SK-N-SH (cell line): ENCODE data around the gene JAML. TPM values are rescaled to one million over a fixed set of nuclear protein-coding genes. Genes with fewer than 3 reads are reported as not detected.

Experiments used
- CTCF ChIA-PET: fragments of 300-600, 350-600 bp; formaldehyde crosslinking; extraction: SDS; loops from one replicate; lab custom pipeline; 2021; lab: Yijun Ruan, JAX
- POLR2A ChIA-PET: fragments of 350-600 bp; sonication (Branson Sonifier 250); formaldehyde crosslinking; extraction: SDS; loops from one replicate; lab custom pipeline; 2020; ENCODE audit warnings: antibody characterized with exemption, inconsistent platforms; lab: Yijun Ruan, JAX
- DNase-seq: peaks from one replicate; pipeline ENCODE4 v3.0.0; 2012
- H2AFZ ChIP-seq: fragments of 200-600 bp; sonication (generic); 2 replicates; pipeline ENCODE4 v1.8.1; 2016; ENCODE audit warnings: antibody characterized with exemption, mild to moderate bottlenecking, low read depth
- H3F3A ChIP-seq: fragments of 200-600 bp; sonication (generic); replicated peaks from 2 replicates; pipeline ENCODE3; 2016; ENCODE audit warnings: antibody characterized with exemption, mild to moderate bottlenecking; ENCODE audit not compliant: insufficient read depth
- H3K27ac ChIP-seq, 2 experiments: fragments of 200-500 bp in 1 of 2; fragments of 200-600 bp in 1 of 2; sonication (Bioruptor generic) in 1 of 2; sonication (generic), shearing (Covaris generic) in 1 of 2; 2 replicates each; pipeline versions ENCODE4 v1.5.1 to v1.6.1; 2014 to 2016; ENCODE audit warnings: low read depth in 2 of 2, inconsistent platforms in 1 of 2, low read length in 1 of 2, mild to moderate bottlenecking in 1 of 2, mixed read lengths in 1 of 2
- H3K27me3 ChIP-seq: fragments of 200-600 bp; sonication (generic), shearing (Covaris generic); 2 replicates; pipeline ENCODE4 v1.6.1; 2016; ENCODE audit warnings: mixed run types; ENCODE audit not compliant: insufficient read depth
- H3K36me3 ChIP-seq, 2 experiments: fragments of 200-500 bp in 1 of 2; fragments of 200-600 bp in 1 of 2; sonication (Bioruptor generic) in 1 of 2; sonication (generic) in 1 of 2; replicated peaks in 1 of 2; 2 replicates each; pipeline versions ENCODE3 to v1.5.1; 2014 to 2016; ENCODE audit warnings: low read length in 1 of 2, mild to moderate bottlenecking in 1 of 2; ENCODE audit not compliant: insufficient read depth in 2 of 2, control insufficient read depth in 1 of 2
- H3K4me1 ChIP-seq, 2 experiments: fragments of 200-500 bp in 1 of 2; fragments of 200-600 bp in 1 of 2; sonication (Bioruptor generic) in 1 of 2; sonication (generic), shearing (Covaris generic) in 1 of 2; 2 replicates each; pipeline versions ENCODE4 v1.5.1 to v1.6.1; 2014 to 2016; ENCODE audit warnings: low read depth in 1 of 2, low read length in 1 of 2, mixed run types in 1 of 2; ENCODE audit not compliant: insufficient read depth in 2 of 2, control insufficient read depth in 1 of 2
- H3K4me2 ChIP-seq: fragments of 200-600 bp; sonication (generic), shearing (Covaris generic); 2 replicates; pipeline ENCODE4 v1.6.1; 2017; ENCODE audit warnings: mixed run types
- H3K4me3 ChIP-seq, 2 experiments: fragments of 200-500 bp in 1 of 2; fragments of 200-600 bp in 1 of 2; sonication (Bioruptor generic) in 1 of 2; sonication (generic), shearing (Covaris generic) in 1 of 2; 2 replicates each; pipeline versions ENCODE4 v1.5.1 to v1.8.1; 2014 to 2016; ENCODE audit warnings: low read depth in 2 of 2, inconsistent platforms in 1 of 2, low read length in 1 of 2, mild to moderate bottlenecking in 1 of 2, mixed read lengths in 1 of 2, moderate library complexity in 1 of 2
- H3K79me2 ChIP-seq: fragments of 200-600 bp; sonication (generic); 2 replicates; pipeline ENCODE4 v1.8.1; 2017; ENCODE audit warnings: mild to moderate bottlenecking; ENCODE audit not compliant: insufficient read depth
- H3K9ac ChIP-seq: fragments of 200-600 bp; sonication (generic); 2 replicates; pipeline ENCODE4 v1.6.1; 2017; ENCODE audit warnings: mixed run types
- H3K9me2 ChIP-seq: fragments of 200-600 bp; sonication (generic); 2 replicates; pipeline ENCODE4 v1.6.1; 2017; ENCODE audit warnings: mixed run types
- H3K9me3 ChIP-seq: fragments of 200-600 bp; sonication (generic); 2 replicates; pipeline ENCODE4 v1.6.1; 2017; ENCODE audit warnings: mixed run types, mild to moderate bottlenecking, moderate library complexity
- H4K20me1 ChIP-seq: fragments of 200-600 bp; sonication (generic); 2 replicates; pipeline ENCODE4 v1.6.1; 2017; ENCODE audit warnings: mild to moderate bottlenecking, mixed run types; ENCODE audit not compliant: insufficient read depth
- CHD2 ChIP-seq: fragments of 150-350 bp; IDR thresholded peaks from 2 replicates; pipeline ENCODE4 v1.6.1; 2018; ENCODE audit warnings: low read length; ENCODE audit not compliant: partially characterized antibody
- CTCF ChIP-seq: fragments of 200-600 bp; sonication (generic); IDR thresholded peaks from 2 replicates; pipeline ENCODE4 v1.6.1; 2017; ENCODE audit warnings: antibody characterized with exemption, mild to moderate bottlenecking, moderate library complexity
- EP300 ChIP-seq, 2 experiments: IDR thresholded peaks; 2 replicates each; pipeline versions ENCODE4 v1.4.0 to v1.6.1; 2012; ENCODE audit warnings: borderline replicate concordance in 1 of 2, low read depth in 1 of 2, low read length in 1 of 2
- FOSL2 ChIP-seq: IDR thresholded peaks from 2 replicates; pipeline ENCODE4 v1.4.0; 2012; ENCODE audit warnings: low read depth, mild to moderate bottlenecking, moderate library complexity, borderline replicate concordance
- FOXJ3 ChIP-seq: sonication (generic); formaldehyde crosslinking; IDR thresholded peaks from 2 replicates; pipeline ENCODE4 v1.5.1; 2020; ENCODE audit warnings: mild to moderate bottlenecking, missing genetic modification reagents
- JUND ChIP-seq: IDR thresholded peaks from 2 replicates; pipeline ENCODE4 v1.4.0; 2012
- MAX ChIP-seq: IDR thresholded peaks from 2 replicates; pipeline ENCODE4 v1.4.0; 2012; ENCODE audit warnings: low read depth
- MXI1 ChIP-seq: IDR thresholded peaks from 2 replicates; pipeline ENCODE4 v1.6.1; 2012; ENCODE audit warnings: mild to moderate bottlenecking, low read depth, low read length, improper control_type of control experiment
- NFIC ChIP-seq: IDR thresholded peaks from 2 replicates; pipeline ENCODE4 v1.4.0; 2012; ENCODE audit warnings: borderline replicate concordance
- RAD21 ChIP-seq: IDR thresholded peaks from 2 replicates; pipeline ENCODE4 v1.6.1; 2012; ENCODE audit warnings: mild to moderate bottlenecking, low read length
- REST ChIP-seq: IDR thresholded peaks from 2 replicates; pipeline ENCODE4 v1.6.1; 2012; ENCODE audit warnings: mild to moderate bottlenecking, low read depth, low read length, moderate library complexity
- RFX5 ChIP-seq: IDR thresholded peaks from 2 replicates; pipeline ENCODE4 v1.6.1; 2012; ENCODE audit warnings: mild to moderate bottlenecking, improper control_type of control experiment, low read length
- RXRA ChIP-seq: IDR thresholded peaks from 2 replicates; pipeline ENCODE4 v1.4.0; 2012; ENCODE audit warnings: low read depth, mild to moderate bottlenecking, borderline replicate concordance
- TAF1 ChIP-seq: IDR thresholded peaks from 2 replicates; pipeline ENCODE4 v1.6.1; 2012; ENCODE audit warnings: low read depth, mild to moderate bottlenecking, low read length, moderate library complexity, borderline replicate concordance
- TCF12 ChIP-seq: IDR thresholded peaks from 2 replicates; pipeline ENCODE4 v1.4.0; 2012
- TEAD4 ChIP-seq: IDR thresholded peaks from 2 replicates; pipeline ENCODE4 v1.4.0; 2012; ENCODE audit warnings: mild to moderate bottlenecking, borderline replicate concordance; ENCODE audit not compliant: insufficient read depth
- ZBTB33 ChIP-seq: IDR thresholded peaks from 2 replicates; pipeline ENCODE4 v1.4.0; 2012; ENCODE audit warnings: low read depth, borderline replicate concordance
- whole genome bisulfite sequencing: methylation state at CpG from one replicate; pipeline ENCODE4 v1.1.6; 2017; ENCODE audit warnings: low lambda C conversion rate; 5-methylcytosine and 5-hydroxymethylcytosine counted together
- polyA plus RNA-seq, 3 experiments: library from polyadenylated mRNA; depleted of rRNA; stranded (reverse); fragments of >200 nt; gene quantifications; 2 replicates each; pipeline ENCODE4 v1.2.3, GENCODE V29; 2012

Gene JAML
- polyA plus RNA-seq, 1 of the 3 experiments (the other 2 are of a cell fraction) = not detected

- no peaks in the 10 kb centered on the region for H4K20me1 ChIP-seq
- no peak within 1 kb of the TSS for H3K9ac ChIP-seq
- peak; percentile 94 for DNase-seq
- 1% methylated on average over 19 of the region's 88 CpGs for WGBS
- H2AFZ ChIP-seq = peak within 1 kb of the TSS; percentile 73
- H3K4me3 ChIP-seq = peak within 1 kb of the TSS; percentile 54 to 63
- no peaks in the 10 kb centered on the region for H3K9me2 ChIP-seq
- H3K9me3 ChIP-seq = no peaks in the 10 kb centered on the region
- ChIA-PET POLR2A (interaction anchor here (0.6 kb wide), 1 partner anchor 10 kb away, joined by 3 read pairs; no protein-coding TSS in a partner anchor), CTCF (interaction anchor here (0.7 to 2.1 kb wide), 4 partner anchors 9 to 46 kb away, joined by 3 to 26 read pairs (median 6); no protein-coding TSS in a partner anchor)
- H3K36me3 ChIP-seq = no peaks in the 10 kb centered on the region
- peaks cover 60% of the 10 kb centered on the region for H3K27me3 ChIP-seq
- no peak within 1 kb of the TSS; a peak in 1 of 4 replicates for H3K27ac ChIP-seq
- peaks cover 0 to 16% of the 10 kb centered on the region in 2 experiments; a peak in 1 of 4 replicates for H3K4me1 ChIP-seq
- no peaks in the 10 kb centered on the region for H3F3A ChIP-seq
- TF ChIP-seq FOXJ3 (CRISPR knock-in tag) (no peak), TEAD4 (no peak), JUND (no peak), MXI1 (peak; percentile 50; the same call in 1 of the 2 replicates)
- H3K4me2 ChIP-seq = peak within 1 kb of the TSS; percentile 87
- H3K79me2 ChIP-seq = no peaks in the 10 kb centered on the region
Measured at GRCh38 chr11:118152552-118153471, 72.0 kb downstream of the JAML start, which contains the start of gene SCN4B. Gene SCN4B (minus strand): TSS chr11:118152823. CDS start chr11:118152673, 150 bp downstream.

GRCh38 chr11:118152020-118152551 lies 72.7 kb downstream of the JAML start:
- Histone ChIP-seq H3F3A (no peaks in the 10 kb centered on the region), H3K4me2 (peak overlapping the region; percentile 87), H2AFZ (peak overlapping the region; percentile 73; the same call in 1 of the 2 replicates), H3K9me2 (no peaks in the 10 kb centered on the region), H3K4me1 (peaks cover 0 to 16% of the 10 kb centered on the region in 2 experiments; a peak in 1 of 4 replicates), H3K27me3 (peaks cover 53% of the 10 kb centered on the region), H3K27ac (no peak overlapping the region; a peak in 1 of 4 replicates), H4K20me1 (no peaks in the 10 kb centered on the region), H3K36me3 (no peaks in the 10 kb centered on the region), H3K79me2 (no peaks in the 10 kb centered on the region), H3K9ac (no peak overlapping the region), H3K4me3 (peak overlapping the region; percentile 54 to 63), H3K9me3 (no peaks in the 10 kb centered on the region)
- CTCF ChIA-PET = interaction anchor here (1.9 to 2.1 kb wide), 2 partner anchors 8 to 19 kb away, joined by 7 to 26 read pairs; no protein-coding TSS in a partner anchor
- no peak for DNase-seq
- 60% methylated on average over 11 of the region's 16 CpGs for WGBS
- POLR2A ChIA-PET = no interaction called here
- TF ChIP-seq REST (no peak), NFIC (no peak), RXRA (no peak), MXI1 (no peak), FOXJ3 (CRISPR knock-in tag) (no peak), TCF12 (no peak), CTCF (no peak), TAF1 (no peak), EP300 (IDR thresholded peaks at IDR 0.05; ENCODE audit: borderline replicate concordance in 1 of 2, low read depth in 1 of 2, low read length in 1 of 2) (no peak), CHD2 (no peak), RFX5 (no peak), ZBTB33 (no peak), RAD21 (no peak), MAX (no peak), FOSL2 (no peak)
